Astrocyte (in vitro differentiated cells and primary cell): Measurements from ENCODE around the gene GLRX. TPM values are rescaled to one million over a fixed set of nuclear protein-coding genes. Genes with fewer than 3 reads are reported as not detected.

Source experiments
- DNase-seq: peaks from one replicate; pipeline ENCODE4 v3.0.0-alpha.2; 2010; ENCODE audit warnings: low read depth
- FAIRE-seq: peaks from 2 replicates; lab custom pipeline; 2011; peaks lifted over from hg19 to GRCh38; lab: Jason Lieb, UNC
- H2AFZ ChIP-seq: 2 replicates; pipeline ENCODE4 v1.6.0; 2012; ENCODE audit warnings: low read depth, low read length, inconsistent platforms
- H3K27ac ChIP-seq: 2 replicates; pipeline ENCODE4 v1.5.1; 2011; ENCODE audit warnings: low read depth, low read length, inconsistent platforms
- H3K27me3 ChIP-seq: 2 replicates; pipeline ENCODE4 v1.6.0; 2011; ENCODE audit warnings: low read length, inconsistent platforms; ENCODE audit not compliant: insufficient read depth
- H3K36me3 ChIP-seq: 2 replicates; pipeline ENCODE4 v1.5.1; 2011; ENCODE audit warnings: low read length, inconsistent platforms; ENCODE audit not compliant: insufficient read depth
- H3K4me1 ChIP-seq: 2 replicates; pipeline ENCODE4 v1.5.1; 2011; ENCODE audit warnings: low read length, inconsistent platforms; ENCODE audit not compliant: insufficient read depth
- H3K4me2 ChIP-seq: 2 replicates; pipeline ENCODE4 v1.6.0; 2012; ENCODE audit warnings: low read length, inconsistent platforms
- H3K4me3 ChIP-seq: 2 replicates; pipeline ENCODE4 v1.5.1; 2011; ENCODE audit warnings: low read depth, mild to moderate bottlenecking, low read length, inconsistent platforms; ENCODE audit not compliant: insufficient read depth
- H3K79me2 ChIP-seq: 2 replicates; pipeline ENCODE4 v1.6.0; 2012; ENCODE audit warnings: mild to moderate bottlenecking, low read length, inconsistent platforms; ENCODE audit not compliant: insufficient read depth
- H3K9ac ChIP-seq: 2 replicates; pipeline ENCODE4 v1.6.0; 2012; ENCODE audit warnings: mild to moderate bottlenecking, low read length, inconsistent platforms
- H3K9me3 ChIP-seq: 2 replicates; pipeline ENCODE4 v1.5.1; 2012; ENCODE audit warnings: low read depth, mild to moderate bottlenecking, low read length, inconsistent platforms; ENCODE audit not compliant: insufficient read depth
- H4K20me1 ChIP-seq: 2 replicates; pipeline ENCODE4 v1.6.0; 2012; ENCODE audit warnings: low read length, inconsistent platforms; ENCODE audit not compliant: insufficient read depth
- H3K27ac Mint-ChIP-seq: one replicate; pipeline ENCODE4 v1.8.0; 2021; ENCODE audit warnings: mild to moderate bottlenecking, mixed read lengths; ENCODE audit not compliant: unreplicated experiment
- H3K27me3 Mint-ChIP-seq: one replicate; pipeline ENCODE4 v1.8.0; 2021; ENCODE audit warnings: low read depth, mixed read lengths; ENCODE audit not compliant: unreplicated experiment
- H3K36me3 Mint-ChIP-seq: one replicate; pipeline ENCODE4 v1.8.0; 2021; ENCODE audit warnings: low read depth, mixed read lengths; ENCODE audit not compliant: unreplicated experiment
- H3K4me1 Mint-ChIP-seq: one replicate; pipeline ENCODE4 v1.8.0; 2021; ENCODE audit warnings: low read depth, mixed read lengths; ENCODE audit not compliant: unreplicated experiment
- H3K4me3 Mint-ChIP-seq: one replicate; pipeline ENCODE4 v1.8.0; 2021; ENCODE audit warnings: mild to moderate bottlenecking, moderate library complexity, mixed read lengths; ENCODE audit not compliant: unreplicated experiment
- H3K9me3 Mint-ChIP-seq: one replicate; pipeline ENCODE4 v1.8.0; 2021; ENCODE audit warnings: mild to moderate bottlenecking, mixed read lengths; ENCODE audit not compliant: unreplicated experiment
- EZH2 ChIP-seq: IDR thresholded peaks from 2 replicates; pipeline ENCODE4 v1.6.1; 2012; ENCODE audit warnings: mild to moderate bottlenecking, low read length, inconsistent platforms; ENCODE audit not compliant: insufficient read depth
- total RNA-seq: library from RNA; stranded (reverse); gene quantifications from 2 replicates; pipeline ENCODE4 v1.2.1, GENCODE V29; 2021
- TF ChIP-seq, protein P1 (sequence below): IDR thresholded peaks from 2 replicates; pipeline ENCODE4 v1.5.1; 2011; ENCODE audit warnings: low read depth, mild to moderate bottlenecking, inconsistent platforms, low read length, moderate library complexity; ENCODE audit not compliant: insufficient read depth

Gene GLRX
- total RNA-seq, 1 donor from 2014 or later, result 38.4 TPM

DNA sequence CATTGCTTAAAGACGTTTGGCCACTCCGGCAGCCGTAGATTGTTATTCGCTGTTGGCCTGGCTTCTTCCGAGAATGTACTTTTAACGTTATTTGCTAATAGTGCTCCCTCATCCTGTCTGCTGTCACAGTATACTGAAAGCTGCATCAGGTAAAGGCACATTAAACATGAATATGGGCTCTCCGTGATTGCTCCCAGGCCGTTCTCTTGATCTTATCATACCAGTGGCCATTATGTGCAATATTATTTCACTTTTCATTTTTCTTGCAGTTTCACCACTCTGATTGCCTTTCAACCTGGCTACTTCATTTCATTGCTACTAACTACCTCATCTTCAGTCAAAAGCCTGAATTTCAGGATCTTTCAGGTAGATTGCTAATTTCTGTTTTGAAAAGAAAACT lies 34.0 kb downstream of the GLRX start:
- peaks cover 41% of the 10 kb centered on the region for H3K36me3 ChIP-seq
- no peak overlapping the region for H3K27ac Mint-ChIP-seq

DNA sequence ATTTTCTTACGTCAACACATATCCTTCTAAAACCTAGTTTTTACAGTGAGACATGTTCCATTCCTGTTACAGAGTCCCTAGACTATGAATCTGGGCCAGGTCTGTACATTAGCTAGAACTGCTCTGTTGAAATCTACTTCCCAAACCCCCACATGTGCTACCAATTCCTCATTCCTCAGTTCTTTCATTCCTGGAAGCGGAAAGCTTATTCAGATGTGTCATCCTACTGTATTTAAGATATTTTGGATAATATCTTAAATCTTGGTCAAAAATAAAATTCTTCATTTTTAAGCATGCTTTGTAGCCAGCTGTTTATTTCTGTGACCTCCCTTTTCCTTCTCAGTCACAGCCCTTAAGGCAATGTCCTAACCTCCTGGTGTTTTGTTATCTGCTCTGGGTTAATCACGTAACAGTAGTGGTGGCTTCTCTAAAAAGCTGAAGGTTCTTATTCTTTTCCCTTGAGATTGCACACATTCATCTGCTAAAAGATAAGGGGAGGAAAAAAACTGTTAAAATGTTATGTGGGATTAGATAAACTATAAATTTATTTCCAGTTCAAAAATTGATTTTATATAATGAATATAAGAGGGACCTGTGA lies 35.6 kb downstream of the GLRX start:
- no peaks in the 10 kb centered on the region for H3K9me3 ChIP-seq
- no peaks in the 10 kb centered on the region for H4K20me1 ChIP-seq
- H3K9ac ChIP-seq, result no peak overlapping the region
- no peak overlapping the region for H3K4me2 ChIP-seq
- no peaks in the 10 kb centered on the region for H3K4me1 ChIP-seq
- no peaks in the 10 kb centered on the region for H3K9me3 Mint-ChIP-seq
- no peak overlapping the region for H2AFZ ChIP-seq
- H3K27me3 ChIP-seq, result no peaks in the 10 kb centered on the region
- peaks cover 40% of the 10 kb centered on the region for H3K36me3 ChIP-seq
- peaks cover 25% of the 10 kb centered on the region for H3K36me3 Mint-ChIP-seq
- no peak overlapping the region for H3K4me3 ChIP-seq
- H3K4me1 Mint-ChIP-seq, result peaks cover 7% of the 10 kb centered on the region
- H3K4me3 Mint-ChIP-seq, result no peak overlapping the region
- H3K27ac Mint-ChIP-seq, result peak overlapping the region; percentile 26
- no peaks in the 10 kb centered on the region for H3K79me2 ChIP-seq
- H3K27me3 Mint-ChIP-seq, result no peaks in the 10 kb centered on the region
- DNase-seq (no peak), FAIRE-seq (no peak)
- no peak for TF ChIP-seq EZH2
- TF ChIP-seq, protein P1, sequence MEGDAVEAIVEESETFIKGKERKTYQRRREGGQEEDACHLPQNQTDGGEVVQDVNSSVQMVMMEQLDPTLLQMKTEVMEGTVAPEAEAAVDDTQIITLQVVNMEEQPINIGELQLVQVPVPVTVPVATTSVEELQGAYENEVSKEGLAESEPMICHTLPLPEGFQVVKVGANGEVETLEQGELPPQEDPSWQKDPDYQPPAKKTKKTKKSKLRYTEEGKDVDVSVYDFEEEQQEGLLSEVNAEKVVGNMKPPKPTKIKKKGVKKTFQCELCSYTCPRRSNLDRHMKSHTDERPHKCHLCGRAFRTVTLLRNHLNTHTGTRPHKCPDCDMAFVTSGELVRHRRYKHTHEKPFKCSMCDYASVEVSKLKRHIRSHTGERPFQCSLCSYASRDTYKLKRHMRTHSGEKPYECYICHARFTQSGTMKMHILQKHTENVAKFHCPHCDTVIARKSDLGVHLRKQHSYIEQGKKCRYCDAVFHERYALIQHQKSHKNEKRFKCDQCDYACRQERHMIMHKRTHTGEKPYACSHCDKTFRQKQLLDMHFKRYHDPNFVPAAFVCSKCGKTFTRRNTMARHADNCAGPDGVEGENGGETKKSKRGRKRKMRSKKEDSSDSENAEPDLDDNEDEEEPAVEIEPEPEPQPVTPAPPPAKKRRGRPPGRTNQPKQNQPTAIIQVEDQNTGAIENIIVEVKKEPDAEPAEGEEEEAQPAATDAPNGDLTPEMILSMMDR, result no peak
- no peak overlapping the region for H3K27ac ChIP-seq

More for the DNA sequence above, 34.0 kb downstream of the GLRX start:
- no peak overlapping the region for H3K4me2 ChIP-seq
- TF ChIP-seq, protein P1, result no peak
- no peak for TF ChIP-seq EZH2
- H3K4me3 Mint-ChIP-seq, result no peak overlapping the region
- no peak overlapping the region for H2AFZ ChIP-seq
- H3K9me3 Mint-ChIP-seq, result no peaks in the 10 kb centered on the region
- peaks cover 28% of the 10 kb centered on the region for H3K36me3 Mint-ChIP-seq
- H3K9me3 ChIP-seq, result no peaks in the 10 kb centered on the region
- no peak overlapping the region for H3K9ac ChIP-seq
- no peak overlapping the region for H3K27ac ChIP-seq
- FAIRE-seq, result no peak
- peaks cover 2% of the 10 kb centered on the region for H3K4me1 ChIP-seq
- no peaks in the 10 kb centered on the region for H3K79me2 ChIP-seq
- DNase-seq, result no peak
- peaks cover 13% of the 10 kb centered on the region for H3K4me1 Mint-ChIP-seq
- no peak overlapping the region for H3K4me3 ChIP-seq
- no peaks in the 10 kb centered on the region for H3K27me3 Mint-ChIP-seq
- H4K20me1 ChIP-seq, result no peaks in the 10 kb centered on the region
- no peaks in the 10 kb centered on the region for H3K27me3 ChIP-seq
